ENCODE measurements around the gene CNTFR. TPM values are rescaled to one million over a fixed set of nuclear protein-coding genes. Genes with fewer than 3 reads are reported as not detected.

Gene CNTFR
- total RNA-seq, 1 experiment from 2014 or later, result 0.39 TPM

GRCh38 chr9:34575862-34576596 lies 13.5 kb downstream of the CNTFR start:
- Mint-ChIP-seq H3K4me1 (ENCODE audit: low read depth, unreplicated experiment) (no peaks in the 10 kb centered on the region), H3K4me3 (ENCODE audit: unreplicated experiment) (no peak overlapping the region), H3K27ac (ENCODE audit: unreplicated experiment) (no peak overlapping the region), H3K27me3 (ENCODE audit: insufficient read depth, unreplicated experiment) (peaks cover 11% of the 10 kb centered on the region), H3K9me3 (ENCODE audit: unreplicated experiment) (no peaks in the 10 kb centered on the region), H3K36me3 (ENCODE audit: insufficient read depth, unreplicated experiment) (no peaks in the 10 kb centered on the region)
- DNase-seq, result no peak
- no peaks in the 10 kb centered on the region for H3K9me3 ChIP-seq
- no TSS peak for BruUV-seq (replicated peaks)
- no peak overlapping the region for H3K4me3 ChIP-seq (ENCODE audit: low read depth, low read length)
- POLR2A ChIA-PET, result no interaction called here
- no peaks in the 10 kb centered on the region for H3K4me1 ChIP-seq
- TF ChIP-seq, protein P1, sequence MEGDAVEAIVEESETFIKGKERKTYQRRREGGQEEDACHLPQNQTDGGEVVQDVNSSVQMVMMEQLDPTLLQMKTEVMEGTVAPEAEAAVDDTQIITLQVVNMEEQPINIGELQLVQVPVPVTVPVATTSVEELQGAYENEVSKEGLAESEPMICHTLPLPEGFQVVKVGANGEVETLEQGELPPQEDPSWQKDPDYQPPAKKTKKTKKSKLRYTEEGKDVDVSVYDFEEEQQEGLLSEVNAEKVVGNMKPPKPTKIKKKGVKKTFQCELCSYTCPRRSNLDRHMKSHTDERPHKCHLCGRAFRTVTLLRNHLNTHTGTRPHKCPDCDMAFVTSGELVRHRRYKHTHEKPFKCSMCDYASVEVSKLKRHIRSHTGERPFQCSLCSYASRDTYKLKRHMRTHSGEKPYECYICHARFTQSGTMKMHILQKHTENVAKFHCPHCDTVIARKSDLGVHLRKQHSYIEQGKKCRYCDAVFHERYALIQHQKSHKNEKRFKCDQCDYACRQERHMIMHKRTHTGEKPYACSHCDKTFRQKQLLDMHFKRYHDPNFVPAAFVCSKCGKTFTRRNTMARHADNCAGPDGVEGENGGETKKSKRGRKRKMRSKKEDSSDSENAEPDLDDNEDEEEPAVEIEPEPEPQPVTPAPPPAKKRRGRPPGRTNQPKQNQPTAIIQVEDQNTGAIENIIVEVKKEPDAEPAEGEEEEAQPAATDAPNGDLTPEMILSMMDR (IDR thresholded peaks at IDR 0.05; ENCODE audit: insufficient read depth in 1 of 2, low read depth in 1 of 2, low read length in 1 of 2, severe bottlenecking in 1 of 2, unreplicated experiment in 1 of 2), result no peak
- no peaks in the 10 kb centered on the region for H3K36me3 ChIP-seq (ENCODE audit: control insufficient read depth, insufficient read depth, low read length)
- intact Hi-C loops (cut with micrococcal nuclease; ENCODE audit: unreplicated experiment), result no loop called here
- no peaks in the 10 kb centered on the region for H3K27me3 ChIP-seq (replicated peaks; ENCODE audit: control insufficient read depth, insufficient read depth, low read length)
- CTCF ChIA-PET, result no interaction called here

DNA sequence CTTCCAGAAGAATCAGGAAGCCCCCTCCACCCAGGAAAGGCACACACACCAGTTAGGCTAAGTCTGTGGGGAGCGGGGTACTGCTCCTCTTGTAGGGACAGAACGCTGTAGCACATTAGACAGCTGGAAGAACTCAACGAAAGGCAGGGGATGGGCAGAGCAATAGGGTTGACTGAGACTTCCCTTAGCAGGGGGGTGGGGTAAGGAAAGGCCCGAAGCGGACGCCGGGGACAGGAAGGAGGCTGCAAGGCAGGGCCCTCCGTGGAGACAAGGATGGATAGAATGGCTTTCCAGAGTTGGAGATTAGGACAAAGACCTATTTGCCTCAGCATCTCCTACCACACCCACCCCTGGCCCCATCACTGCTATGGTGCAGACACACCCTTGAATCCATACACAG lies 14.3 kb downstream of the CNTFR start:
- intact Hi-C loops (cut with micrococcal nuclease; ENCODE audit: unreplicated experiment), result no loop called here
- CTCF ChIA-PET, result no interaction called here
- Mint-ChIP-seq H3K36me3 (ENCODE audit: insufficient read depth, unreplicated experiment) (no peaks in the 10 kb centered on the region), H3K4me1 (ENCODE audit: low read depth, unreplicated experiment) (no peaks in the 10 kb centered on the region), H3K9me3 (ENCODE audit: unreplicated experiment) (no peaks in the 10 kb centered on the region), H3K27me3 (ENCODE audit: insufficient read depth, unreplicated experiment) (peaks cover 11% of the 10 kb centered on the region), H3K4me3 (ENCODE audit: unreplicated experiment) (no peak overlapping the region), H3K27ac (ENCODE audit: unreplicated experiment) (no peak overlapping the region)
- Histone ChIP-seq H3K27me3 (replicated peaks; ENCODE audit: control insufficient read depth, insufficient read depth, low read length) (no peaks in the 10 kb centered on the region), H3K4me3 (ENCODE audit: low read depth, low read length) (no peak overlapping the region), H3K9me3 (no peaks in the 10 kb centered on the region), H3K4me1 (no peaks in the 10 kb centered on the region), H3K36me3 (ENCODE audit: control insufficient read depth, insufficient read depth, low read length) (no peaks in the 10 kb centered on the region)
- TF ChIP-seq, protein P1 (IDR thresholded peaks at IDR 0.05; ENCODE audit: insufficient read depth in 1 of 2, low read depth in 1 of 2, low read length in 1 of 2, severe bottlenecking in 1 of 2, unreplicated experiment in 1 of 2), result no peak
- POLR2A ChIA-PET, result no interaction called here
- no TSS peak for BruUV-seq (replicated peaks)
- no peak for DNase-seq

DNA sequence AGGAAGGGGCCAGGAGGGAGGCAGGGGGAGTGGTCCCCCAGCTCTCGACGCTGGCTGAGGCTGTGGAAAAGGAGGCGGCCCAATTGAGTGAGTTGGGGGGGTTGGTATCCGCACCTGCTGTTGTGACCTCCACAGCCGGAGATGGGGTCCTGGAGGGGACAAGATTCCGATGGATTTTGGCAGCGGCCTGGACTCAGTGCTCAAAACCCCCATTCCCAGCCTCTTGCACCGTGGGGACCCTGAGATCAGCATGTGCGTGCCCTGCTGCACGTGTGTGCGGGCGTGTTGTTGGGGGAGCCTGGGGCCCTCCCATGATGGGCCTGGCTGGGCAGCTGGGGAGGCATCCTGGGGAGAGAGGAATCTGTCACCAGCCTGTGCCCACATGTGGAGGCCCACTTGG lies 15.0 kb downstream of the CNTFR start:
- H3K9me3 ChIP-seq, result no peaks in the 10 kb centered on the region
- no peaks in the 10 kb centered on the region for H3K36me3 ChIP-seq (ENCODE audit: control insufficient read depth, insufficient read depth, low read length)
- DNase-seq, result no peak
- H3K36me3 Mint-ChIP-seq (ENCODE audit: insufficient read depth, unreplicated experiment), result no peaks in the 10 kb centered on the region
- H3K4me3 Mint-ChIP-seq (ENCODE audit: unreplicated experiment), result no peak overlapping the region
- no TSS peak for BruUV-seq (replicated peaks)
- no peak overlapping the region for H3K4me3 ChIP-seq (ENCODE audit: low read depth, low read length)
- H3K4me1 Mint-ChIP-seq (ENCODE audit: low read depth, unreplicated experiment), result no peaks in the 10 kb centered on the region
- POLR2A ChIA-PET, result no interaction called here
- intact Hi-C loops (cut with micrococcal nuclease; ENCODE audit: unreplicated experiment), result no loop called here
- no peaks in the 10 kb centered on the region for H3K27me3 ChIP-seq (replicated peaks; ENCODE audit: control insufficient read depth, insufficient read depth, low read length)
- peaks cover 11% of the 10 kb centered on the region for H3K27me3 Mint-ChIP-seq (ENCODE audit: insufficient read depth, unreplicated experiment)
- H3K9me3 Mint-ChIP-seq (ENCODE audit: unreplicated experiment), result no peaks in the 10 kb centered on the region
- TF ChIP-seq, protein P1 (IDR thresholded peaks at IDR 0.05; ENCODE audit: insufficient read depth in 1 of 2, low read depth in 1 of 2, low read length in 1 of 2, severe bottlenecking in 1 of 2, unreplicated experiment in 1 of 2), result no peak
- no peak overlapping the region for H3K27ac Mint-ChIP-seq (ENCODE audit: unreplicated experiment)
- no peaks in the 10 kb centered on the region for H3K4me1 ChIP-seq
- CTCF ChIA-PET, result no interaction called here

Measured in Caco-2 (cell line).